HEK293T (cell line): ENCODE results near the gene GOLGB1.

Experiments used
- CTCF ChIA-PET: fragments of 350-600 bp; formaldehyde crosslinking; extraction: SDS; loops from one replicate; lab custom pipeline; 2021; ENCODE audit warnings: antibody characterized with exemption, inconsistent platforms; lab: Yijun Ruan, JAX
- POLR2A ChIA-PET: fragments of 350-600 bp; formaldehyde crosslinking; extraction: SDS; loops from one replicate; lab custom pipeline; 2020; ENCODE audit warnings: antibody characterized with exemption, inconsistent platforms; lab: Yijun Ruan, JAX
- DNase-seq: peaks from one replicate; pipeline ENCODE4 v3.0.0; 2012; ENCODE audit warnings: mixed read lengths; ENCODE audit errors: extremely low spot score
- ARNT ChIP-seq: fragments of 450-650 bp; IDR thresholded peaks from 2 replicates; pipeline ENCODE4 v1.6.1; 2017; ENCODE audit warnings: mild to moderate bottlenecking
- BHLHE40 ChIP-seq: fragments of 450-650 bp; IDR thresholded peaks from 2 replicates; pipeline ENCODE4 v1.6.1; 2016; ENCODE audit warnings: mild to moderate bottlenecking, moderate library complexity, borderline replicate concordance
- CTBP1 ChIP-seq: fragments of 450-650 bp; IDR thresholded peaks from 2 replicates; pipeline ENCODE4 v1.6.1; 2016; ENCODE audit warnings: borderline replicate concordance
- ELF4 ChIP-seq: fragments of 450-650 bp; IDR thresholded peaks from 2 replicates; pipeline ENCODE4 v1.6.1; 2017; ENCODE audit warnings: antibody characterized with exemption
- FOXA1 ChIP-seq: fragments of 450-650 bp; IDR thresholded peaks from 2 replicates; pipeline ENCODE4 v1.6.1; 2016; ENCODE audit warnings: mild to moderate bottlenecking
- FOXK2 ChIP-seq: fragments of 450-650 bp; IDR thresholded peaks from 2 replicates; pipeline ENCODE4 v1.6.1; 2016; ENCODE audit warnings: mild to moderate bottlenecking
- FOXM1 ChIP-seq: fragments of 450-650 bp; IDR thresholded peaks from 2 replicates; pipeline ENCODE4 v1.6.1; 2017; ENCODE audit warnings: mild to moderate bottlenecking, borderline replicate concordance
- HDGF ChIP-seq: fragments of 450-650 bp; IDR thresholded peaks from 2 replicates; pipeline ENCODE4 v1.6.1; 2017; ENCODE audit warnings: antibody characterized with exemption, borderline replicate concordance
- L3MBTL2 ChIP-seq: fragments of 450-650 bp; conservative IDR thresholded peaks from 2 replicates; pipeline ENCODE4 v1.6.1; 2016; ENCODE audit warnings: mild to moderate bottlenecking
- LEF1 ChIP-seq: fragments of 450-650 bp; IDR thresholded peaks from 2 replicates; pipeline ENCODE4 v1.6.1; 2017; ENCODE audit warnings: mild to moderate bottlenecking, borderline replicate concordance
- NFRKB ChIP-seq: fragments of 450-650 bp; IDR thresholded peaks from 2 replicates; pipeline ENCODE4 v1.6.1; 2016; ENCODE audit warnings: mild to moderate bottlenecking, moderate library complexity
- SP1 ChIP-seq: fragments of 450-650 bp; IDR thresholded peaks from 2 replicates; pipeline ENCODE4 v1.6.1; 2017
- SUZ12 ChIP-seq: fragments of 450-650 bp; IDR thresholded peaks from 2 replicates; pipeline ENCODE4 v1.6.1; 2016; ENCODE audit warnings: mild to moderate bottlenecking
- TARDBP ChIP-seq: fragments of 450-650 bp; IDR thresholded peaks from 2 replicates; pipeline ENCODE4 v1.6.1; 2016
- ZNF384 ChIP-seq: fragments of 450-650 bp; IDR thresholded peaks from 2 replicates; pipeline ENCODE4 v1.6.1; 2016
- TF ChIP-seq, protein P1 (sequence below): fragments of 450-650 bp; IDR thresholded peaks from 2 replicates; pipeline ENCODE4 v1.6.1; 2016

GOLGB1 gene

DNA sequence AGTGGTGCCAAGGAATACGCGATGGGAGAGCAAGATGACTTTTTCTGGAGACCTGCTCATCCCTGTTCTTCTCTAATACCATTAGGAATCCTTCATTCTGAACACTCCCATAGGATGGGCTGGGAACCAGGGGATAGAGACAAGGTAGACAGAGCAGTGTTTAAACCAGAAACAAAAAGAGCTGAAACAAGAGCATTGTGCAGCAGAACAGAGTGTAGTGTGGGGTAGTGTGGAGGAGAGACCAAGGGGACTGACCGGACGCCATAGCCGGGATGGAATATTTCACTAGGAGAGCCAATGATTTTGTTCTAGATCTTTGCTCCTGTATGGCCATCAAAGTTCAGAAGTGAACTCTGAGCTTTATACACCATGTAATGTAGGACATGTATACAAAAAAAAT, 104.5 kb downstream of the GOLGB1 start:
- TF ChIP-seq ARNT = no peak
- TF ChIP-seq BHLHE40 = no peak
- no peak for TF ChIP-seq FOXA1
- no peak for TF ChIP-seq ZNF384
- POLR2A ChIA-PET = no interaction called here
- CTCF ChIA-PET = no interaction called here
- no peak for DNase-seq

DNA sequence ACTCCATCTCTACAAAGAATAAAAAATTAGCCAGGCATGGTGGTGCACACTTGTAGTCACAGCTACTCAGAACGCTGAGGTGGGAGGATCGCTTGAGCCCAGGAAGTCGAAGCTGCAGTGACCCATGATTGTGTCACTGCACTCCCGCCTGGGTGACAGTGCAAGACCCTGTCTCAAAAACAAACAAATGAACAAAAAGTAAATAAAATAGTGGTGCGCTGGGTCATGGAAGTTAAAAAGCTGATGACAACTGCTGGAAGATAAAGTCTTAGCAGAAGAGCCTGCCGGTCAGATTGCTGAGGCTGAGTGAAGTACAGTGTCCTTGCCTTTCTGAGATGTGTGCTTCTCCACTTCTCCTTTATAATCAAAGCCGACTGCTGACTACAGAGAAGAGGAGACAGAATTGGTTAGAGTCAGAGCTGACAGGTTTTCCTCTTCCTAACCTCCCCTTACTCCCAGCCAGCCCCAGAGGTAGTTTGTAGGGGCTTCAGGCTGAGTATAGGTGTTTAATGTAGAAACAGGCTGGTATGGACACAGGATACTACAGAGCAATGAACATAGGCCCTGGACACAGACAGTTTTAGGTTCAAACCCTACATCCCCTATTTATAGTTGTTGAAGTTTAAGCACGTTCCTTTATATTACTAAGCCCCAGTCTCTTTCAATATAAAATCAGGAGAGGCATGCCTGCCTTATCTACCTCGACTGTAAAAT, 106.8 kb downstream of the GOLGB1 start:
- ChIA-PET POLR2A (no interaction called here), CTCF (interaction anchor here (0.6 kb wide), 1 partner anchor 130 kb away, joined by 3 read pairs; no protein-coding TSS in a partner anchor)
- TF ChIP-seq FOXM1 (no peak), HDGF (no peak), FOXA1 (no peak), ELF4 (no peak), FOXK2 (no peak), BHLHE40 (no peak), LEF1 (no peak), CTBP1 (no peak), L3MBTL2 (no peak), TARDBP (no peak), NFRKB (no peak), ZNF384 (no peak), SUZ12 (no peak), SP1 (no peak), ARNT (no peak)
- TF ChIP-seq, protein P1, sequence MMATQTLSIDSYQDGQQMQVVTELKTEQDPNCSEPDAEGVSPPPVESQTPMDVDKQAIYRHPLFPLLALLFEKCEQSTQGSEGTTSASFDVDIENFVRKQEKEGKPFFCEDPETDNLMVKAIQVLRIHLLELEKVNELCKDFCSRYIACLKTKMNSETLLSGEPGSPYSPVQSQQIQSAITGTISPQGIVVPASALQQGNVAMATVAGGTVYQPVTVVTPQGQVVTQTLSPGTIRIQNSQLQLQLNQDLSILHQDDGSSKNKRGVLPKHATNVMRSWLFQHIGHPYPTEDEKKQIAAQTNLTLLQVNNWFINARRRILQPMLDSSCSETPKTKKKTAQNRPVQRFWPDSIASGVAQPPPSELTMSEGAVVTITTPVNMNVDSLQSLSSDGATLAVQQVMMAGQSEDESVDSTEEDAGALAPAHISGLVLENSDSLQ = no peak
- no peak for DNase-seq

DNA sequence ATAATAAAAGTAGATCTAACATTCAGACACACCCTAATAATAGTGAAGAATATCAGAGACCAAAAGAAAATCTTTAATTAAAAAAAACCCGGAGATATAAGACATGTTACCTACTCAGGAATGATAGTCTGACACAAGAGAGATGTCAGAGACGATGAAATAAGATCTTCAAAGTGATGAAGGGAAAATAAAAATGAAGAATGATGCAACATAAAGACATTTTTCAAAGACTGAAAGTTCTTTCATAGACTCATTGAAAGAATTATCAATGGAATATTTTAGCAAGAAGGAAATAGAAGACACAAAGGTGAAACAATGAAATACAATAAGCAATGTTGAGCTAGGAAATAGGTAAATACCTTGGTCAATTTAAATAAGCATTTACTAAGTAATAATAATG, 108.4 kb downstream of the GOLGB1 start:
- CTCF ChIA-PET = no interaction called here
- POLR2A ChIA-PET = no interaction called here
- TF ChIP-seq SP1 (no peak), FOXM1 (no peak), ELF4 (no peak), TARDBP (no peak)
- no peak for DNase-seq

DNA sequence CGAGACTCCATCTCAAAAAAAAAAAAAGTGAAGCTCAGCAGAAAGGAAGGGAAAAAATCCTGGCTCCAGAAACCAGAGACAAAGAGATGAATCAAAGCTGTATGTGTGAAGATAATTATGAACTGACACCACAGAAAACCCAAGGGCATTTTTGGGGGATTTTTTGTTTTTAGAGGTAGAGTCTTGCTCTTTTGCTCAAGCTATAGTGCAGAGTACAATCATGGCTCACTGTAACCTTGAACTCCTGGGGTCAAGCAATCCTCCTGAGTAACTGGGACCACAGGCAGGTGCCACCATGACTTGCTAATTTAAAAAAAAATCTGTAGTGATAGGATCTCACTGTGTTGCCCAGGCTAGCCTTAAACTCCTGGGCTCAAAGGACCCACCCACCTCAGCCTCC, 111.6 kb downstream of the GOLGB1 start:
- TF ChIP-seq LEF1 (no peak), NFRKB (no peak), CTBP1 (no peak), FOXK2 (no peak), SP1 (no peak), FOXM1 (no peak), SUZ12 (no peak), ZNF384 (no peak), FOXA1 (no peak), ARNT (no peak), TARDBP (no peak), ELF4 (no peak), BHLHE40 (no peak), L3MBTL2 (no peak)
- TF ChIP-seq, protein P1 = no peak
- no peak for DNase-seq
- ChIA-PET CTCF (no interaction called here), POLR2A (no interaction called here)

DNA sequence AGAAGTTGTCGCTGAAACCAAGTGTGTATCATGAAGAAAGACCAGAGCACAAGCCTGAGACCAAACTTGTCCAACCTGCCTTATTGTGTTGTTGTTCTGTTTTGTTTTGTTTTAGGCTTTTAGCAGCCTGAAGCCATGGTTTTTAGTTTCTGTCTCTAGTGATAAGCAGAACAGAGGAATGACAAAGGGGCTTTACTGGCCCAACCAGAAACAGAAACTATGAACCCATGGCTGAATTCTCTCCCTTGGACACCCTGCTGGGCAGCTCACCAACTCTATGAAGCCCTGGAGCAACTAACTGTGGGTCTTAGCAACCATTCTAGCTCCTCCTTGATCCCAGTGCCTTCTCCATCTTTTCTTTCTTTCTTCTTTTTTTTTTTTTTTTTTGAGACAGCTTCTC, 119.2 kb downstream of the GOLGB1 start:
- DNase-seq = no peak
- ChIA-PET CTCF (no interaction called here), POLR2A (no interaction called here)
- TF ChIP-seq FOXM1 = no peak
- no peak for TF ChIP-seq BHLHE40
- TF ChIP-seq L3MBTL2 = no peak
- TF ChIP-seq SP1 = no peak
- no peak for TF ChIP-seq ZNF384
- TF ChIP-seq NFRKB = no peak
- no peak for TF ChIP-seq HDGF
- TF ChIP-seq ELF4 = no peak
- no peak for TF ChIP-seq CTBP1
- TF ChIP-seq FOXK2 = no peak
- no peak for TF ChIP-seq TARDBP
- no peak for TF ChIP-seq LEF1
- TF ChIP-seq, protein P1 = no peak
- no peak for TF ChIP-seq FOXA1
- no peak for TF ChIP-seq ARNT
- no peak for TF ChIP-seq SUZ12

DNA sequence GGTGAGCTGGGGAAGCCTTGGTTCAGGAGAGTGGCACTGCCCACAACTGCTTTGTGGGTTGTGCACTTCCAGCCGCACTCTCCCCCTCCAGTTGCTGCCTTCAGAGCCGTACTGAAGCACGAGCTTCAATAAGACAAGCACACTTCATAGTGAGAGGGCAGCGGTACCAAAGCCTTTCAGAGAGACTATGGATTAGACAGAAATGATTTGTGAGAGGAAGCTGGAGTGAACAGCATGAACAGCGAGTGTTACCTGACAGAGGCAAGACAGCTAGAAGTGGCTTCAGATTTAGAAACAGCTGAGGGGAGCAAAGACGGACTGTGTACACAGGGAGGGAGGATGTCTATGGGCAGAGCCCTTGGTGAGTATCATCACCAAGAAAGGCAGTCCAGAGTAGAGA, 119.9 kb downstream of the GOLGB1 start:
- ChIA-PET CTCF (no interaction called here), POLR2A (no interaction called here)
- TF ChIP-seq ARNT (no peak), HDGF (no peak), FOXA1 (no peak), LEF1 (no peak), ELF4 (no peak)
- DNase-seq = no peak

DNA sequence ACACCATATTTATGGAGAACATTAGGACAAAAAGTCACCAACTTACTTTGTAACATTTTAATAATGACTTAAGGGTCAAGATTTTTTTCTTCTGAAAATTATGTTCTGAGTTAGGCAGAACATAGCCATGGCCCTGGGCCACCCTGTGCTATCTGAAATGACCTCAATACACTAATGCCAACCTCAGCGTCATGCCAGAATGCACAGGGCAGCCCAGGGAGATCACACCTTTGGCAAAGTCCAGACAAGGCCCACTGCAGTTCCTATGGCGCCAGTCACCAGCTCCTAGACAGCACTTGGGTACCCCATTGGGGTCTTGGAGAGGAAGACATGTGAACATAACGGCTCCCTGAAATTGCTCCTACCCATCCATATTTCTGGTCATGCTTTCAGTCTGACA, 121.9 kb downstream of the GOLGB1 start:
- no peak for DNase-seq
- CTCF ChIA-PET = no interaction called here
- TF ChIP-seq LEF1 (no peak), FOXA1 (no peak), HDGF (no peak), BHLHE40 (no peak), L3MBTL2 (no peak), SP1 (no peak), TARDBP (no peak), CTBP1 (no peak), ELF4 (no peak), FOXK2 (no peak), ARNT (no peak), NFRKB (no peak), ZNF384 (no peak), SUZ12 (no peak), FOXM1 (no peak)
- TF ChIP-seq, protein P1 = no peak
- POLR2A ChIA-PET = no interaction called here
